Dedifferentiated amniotic fluid mesenchymal stem cell (primary cell): ENCODE measurements around the gene CWF19L2.
A peak's percentile ranks its signal among the peaks of the same experiment; 100 is the strongest.
"Not testable (repeated sequence)": the region's sequence is repeated elsewhere in the genome, so short reads cannot be mapped to it uniquely, and the experiment has no call there.

ENCODE experiments used
- DNase-seq: peaks from one replicate; pipeline ENCODE4 v3.0.0-alpha.2; 2016; ENCODE audit errors: extremely low spot score

The CWF19L2 gene

GRCh38 chr11:107457558-107458271 is at the start of gene CWF19L2:
Gene CWF19L2 (minus strand): TSS chr11:107457825. CDS start chr11:107457816, 9 bp downstream.
- peak; percentile 98 for DNase-seq

GRCh38 chr11:107505647-107506225 is 48.1 kb upstream of the CWF19L2 start:
- no peak for DNase-seq

GRCh38 chr11:107504981-107505380 is 47.4 kb upstream of the CWF19L2 start:
- DNase-seq: no peak

DNA sequence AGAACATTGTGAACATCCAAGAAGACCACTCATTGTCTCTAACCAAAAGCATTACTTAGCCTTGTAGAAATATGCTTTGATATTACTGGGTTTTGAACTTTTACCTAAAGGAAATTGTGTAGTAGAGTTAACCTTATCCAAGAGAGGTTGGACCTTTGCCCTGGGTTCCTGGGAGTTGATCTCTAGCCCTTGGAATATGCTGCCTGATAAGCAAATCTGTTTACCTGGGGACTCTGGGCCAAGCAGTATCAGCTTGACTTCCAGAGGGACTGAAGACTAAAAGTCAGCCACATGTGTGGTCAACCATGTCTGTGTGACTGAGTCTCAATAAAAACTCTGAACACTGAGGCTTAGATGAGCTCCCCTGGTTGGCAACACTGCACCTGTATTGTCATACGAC is 44.1 kb upstream of the CWF19L2 start:
- DNase-seq: no peak

- not testable (repeated sequence) for DNase-seq
These were observed 39.7 kb upstream of the CWF19L2 start for GRCh38 chr11:107497371-107497770.

DNA sequence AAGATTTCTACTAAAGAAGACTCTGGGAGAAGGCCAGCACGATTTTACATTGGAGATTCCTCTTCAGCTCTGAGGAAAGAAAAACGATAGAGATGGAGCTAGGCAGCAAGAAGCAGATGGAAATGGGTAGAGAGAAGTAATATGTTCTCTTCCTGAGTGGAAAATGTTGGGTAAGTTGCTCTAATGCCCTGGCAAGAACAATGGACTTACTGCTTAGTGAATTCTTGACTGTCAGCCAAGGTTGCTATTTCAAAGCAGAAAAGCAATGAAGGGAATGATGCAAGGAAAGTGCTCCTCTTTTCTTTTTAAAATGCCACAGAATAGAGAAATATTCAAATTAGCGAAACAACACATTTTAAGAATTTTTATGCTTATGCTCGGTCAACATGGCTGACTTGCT is 38.4 kb upstream of the CWF19L2 start:
- DNase-seq: peak; percentile 69

DNA sequence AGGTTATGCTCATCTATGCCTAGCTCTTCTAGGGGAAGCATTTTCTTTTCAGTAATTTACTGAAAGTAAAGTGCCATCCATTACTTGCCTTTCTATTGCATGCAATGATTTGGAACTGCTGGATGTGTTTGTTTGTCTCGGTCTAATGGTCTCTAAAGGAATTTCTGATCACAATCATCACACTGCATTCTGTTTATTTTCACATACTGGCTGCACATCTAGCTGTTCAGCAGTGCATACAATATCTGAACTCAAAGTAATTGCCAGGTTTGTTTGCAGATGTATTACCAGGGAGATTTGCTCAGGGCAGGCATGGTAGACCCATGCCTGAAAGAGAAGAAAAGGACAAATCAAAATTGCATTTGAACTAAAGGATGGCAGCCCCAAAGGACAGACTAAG is 36.4 kb upstream of the CWF19L2 start:
- no peak for DNase-seq

DNA sequence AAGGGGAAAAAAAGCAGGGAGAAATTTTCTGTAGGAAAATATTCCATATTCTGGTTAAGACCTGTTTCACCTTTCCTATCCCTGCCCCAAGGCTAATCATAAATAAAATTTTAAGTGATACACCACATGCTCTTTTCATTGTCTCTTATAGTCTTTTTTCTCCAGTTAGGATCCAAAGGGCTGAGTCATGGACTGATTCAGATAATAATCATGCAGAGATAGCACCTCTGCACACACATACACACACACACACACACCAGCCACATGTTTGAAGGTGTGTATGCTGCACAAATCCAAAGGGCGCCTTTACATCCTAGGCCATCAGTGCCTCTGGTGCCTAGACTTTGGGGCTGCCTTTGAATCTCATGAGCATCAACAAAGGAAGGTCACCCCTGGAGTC is 35.5 kb upstream of the CWF19L2 start:
- DNase-seq: no peak

DNA sequence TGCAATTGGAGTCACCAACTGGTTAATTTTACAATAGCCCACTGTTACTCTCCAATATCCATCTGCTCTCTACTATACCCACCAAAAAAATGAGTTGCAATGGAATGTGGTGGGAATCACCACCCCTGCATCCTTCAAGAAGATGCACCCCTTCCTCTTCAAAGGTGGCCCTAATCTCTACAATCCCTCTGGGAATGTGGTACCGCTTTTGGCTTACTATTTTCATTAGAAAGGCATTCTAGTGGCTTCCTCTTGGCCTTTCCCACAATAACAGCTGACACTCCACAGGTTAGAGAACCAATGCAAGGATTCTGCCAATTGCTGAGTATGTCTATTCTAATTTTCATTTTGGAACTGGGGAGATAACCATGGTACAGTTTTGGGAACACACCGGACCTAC is 33.2 kb upstream of the CWF19L2 start:
- no peak for DNase-seq

GRCh38 chr11:107482234-107482633 is 24.6 kb upstream of the CWF19L2 start:
- no peak for DNase-seq

DNA sequence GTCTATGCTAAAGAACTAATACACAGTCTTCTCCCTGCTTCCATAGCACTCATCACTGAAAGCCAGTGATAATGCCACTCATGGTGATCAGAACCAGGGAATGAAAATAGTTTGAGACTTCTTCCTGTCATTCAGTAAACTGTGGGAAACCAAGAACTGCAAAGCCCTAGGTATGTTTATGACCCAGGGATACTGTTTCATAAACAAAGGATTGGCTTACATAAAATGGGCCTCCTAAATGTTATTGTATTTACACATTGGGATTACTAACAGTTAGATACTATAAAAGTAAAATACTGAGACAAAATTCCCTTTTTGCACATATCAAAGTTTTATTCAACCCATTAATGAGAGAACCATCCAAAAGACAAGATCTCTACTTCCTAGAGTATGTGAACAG is 21.3 kb upstream of the CWF19L2 start:
- DNase-seq: no peak

DNA sequence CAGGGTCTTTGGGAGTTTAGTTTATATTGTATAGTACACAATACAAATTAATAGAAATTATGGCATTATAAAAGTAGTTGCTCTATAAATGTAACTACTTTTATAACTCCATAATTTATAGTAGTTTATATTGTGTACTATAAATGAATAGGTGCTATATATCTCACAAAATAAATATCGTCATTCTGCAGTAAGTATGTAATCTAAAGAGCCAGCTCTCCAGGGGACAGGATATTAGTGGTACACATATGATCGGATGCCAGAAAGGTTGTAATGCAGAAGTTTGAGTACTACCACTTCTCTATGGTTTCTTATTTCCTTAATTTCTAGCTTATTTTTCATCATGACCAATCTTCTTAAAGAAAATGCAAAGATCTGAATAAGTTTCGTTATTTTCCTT is 20.2 kb upstream of the CWF19L2 start:
- DNase-seq: no peak

GRCh38 chr11:107473792-107474191 is 16.2 kb upstream of the CWF19L2 start:
- no peak for DNase-seq

- DNase-seq: no peak
These were observed 15.3 kb upstream of the CWF19L2 start for GRCh38 chr11:107472966-107473365.

DNA sequence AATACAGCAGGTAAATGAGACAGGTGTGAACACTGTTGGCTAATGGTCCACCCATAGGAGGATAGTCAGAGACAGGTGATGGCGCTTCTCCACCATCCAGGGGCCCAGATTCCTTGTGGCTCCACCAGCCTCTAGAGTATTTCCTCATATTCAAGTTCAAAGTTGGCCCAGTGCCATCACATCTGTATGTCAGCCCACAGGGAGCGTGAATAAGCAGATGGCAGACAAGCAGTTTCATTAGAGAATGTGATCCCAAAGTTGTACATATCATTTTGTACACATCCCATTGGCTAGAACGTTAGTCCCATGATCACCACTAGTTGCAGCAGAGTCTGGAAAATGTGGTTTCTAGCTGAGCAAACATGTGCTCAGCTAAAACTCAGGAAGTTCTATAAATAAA is 11.0 kb upstream of the CWF19L2 start:
- DNase-seq: no peak

GRCh38 chr11:107467696-107468095 is 10.1 kb upstream of the CWF19L2 start:
- no peak for DNase-seq

DNA sequence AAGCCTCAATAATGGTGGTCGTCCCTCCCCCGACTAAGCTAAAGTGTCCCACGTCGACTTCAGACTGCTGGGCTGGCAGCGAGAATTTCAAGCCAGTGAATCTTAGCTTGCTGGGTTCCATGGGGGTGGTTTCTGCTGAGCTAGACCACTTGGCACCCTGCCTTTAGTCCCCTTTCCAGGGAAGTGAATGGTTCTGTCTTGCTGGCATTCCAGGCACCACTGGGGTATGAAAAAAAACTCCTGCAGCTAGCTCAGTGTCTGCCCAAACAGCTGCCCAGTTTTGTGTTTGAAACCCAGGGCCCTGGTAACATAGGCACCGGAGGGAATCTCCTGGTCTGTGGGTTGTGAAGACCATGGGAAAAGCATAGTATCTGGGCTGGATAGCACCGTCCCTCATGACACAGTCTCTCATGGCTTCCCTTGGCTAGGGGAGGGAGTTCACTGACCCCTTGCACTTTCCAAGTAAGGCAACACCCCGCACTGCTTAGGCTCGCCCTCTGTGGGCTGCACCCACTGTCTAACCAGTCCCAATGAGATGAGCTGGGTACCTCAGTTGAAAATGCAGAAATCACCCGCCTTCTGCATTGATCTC is 8.7 kb upstream of the CWF19L2 start:
- DNase-seq: not testable (repeated sequence)

- DNase-seq: no peak
These were observed 444 bp downstream of the CWF19L2 start for GRCh38 chr11:107457205-107457557.

GRCh38 chr11:107453594-107454286 is 3.9 kb downstream of the CWF19L2 start:
- DNase-seq: no peak

DNA sequence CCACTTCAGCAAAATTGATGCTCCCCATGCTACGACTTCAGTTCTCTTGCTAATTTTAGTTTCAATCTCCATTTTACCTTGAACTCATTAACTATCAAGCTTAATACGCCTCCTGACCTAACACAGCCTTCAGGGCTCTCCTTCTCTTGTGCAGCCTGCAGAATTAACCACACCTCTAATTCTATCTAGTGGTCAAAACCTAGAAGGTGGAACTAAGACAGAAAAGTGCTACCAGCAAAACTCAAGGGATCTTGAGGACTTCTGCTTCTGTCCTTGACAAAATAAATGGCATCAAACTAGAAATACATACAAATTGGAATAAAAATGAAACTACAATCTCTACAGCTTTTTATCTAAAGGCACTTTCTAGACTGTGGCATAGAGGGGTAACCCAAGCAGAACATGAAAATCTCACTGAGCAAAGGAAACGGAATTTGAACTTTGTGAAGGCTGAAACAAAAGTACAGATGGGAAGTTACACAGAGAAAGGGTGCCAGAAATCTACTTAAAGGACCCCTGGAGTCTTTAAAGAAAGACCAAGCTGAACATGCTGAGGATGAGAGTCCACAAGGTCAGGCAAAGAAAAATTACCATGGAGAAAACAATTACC is 10.7 kb downstream of the CWF19L2 start:
- DNase-seq: no peak

DNA sequence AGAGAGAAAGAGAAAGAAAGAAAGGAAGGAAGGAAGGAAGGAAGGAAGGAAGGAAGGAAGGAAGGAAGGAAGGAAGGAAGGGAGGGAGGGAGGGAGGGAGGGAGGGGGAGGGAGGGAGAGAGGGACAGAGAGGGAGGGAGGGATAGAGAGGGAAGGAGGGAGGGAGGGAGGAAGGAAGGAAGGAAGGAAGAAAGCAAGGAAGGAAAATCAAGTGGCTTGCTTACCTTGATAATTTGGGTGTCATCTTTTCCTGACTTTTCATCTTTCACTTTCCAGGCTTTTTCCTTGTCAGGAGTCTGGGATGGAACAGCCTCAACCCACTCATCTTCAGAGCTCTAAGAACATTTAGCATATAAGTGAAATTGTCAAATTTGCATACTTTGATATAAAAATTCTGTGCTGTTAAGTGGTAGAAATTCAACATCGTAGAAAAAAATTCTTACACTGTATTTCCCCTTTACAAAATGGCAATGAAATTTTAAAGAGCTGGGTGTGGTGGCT is 14.9 kb downstream of the CWF19L2 start:
- DNase-seq: no peak

- DNase-seq: no peak
These were observed 17.9 kb downstream of the CWF19L2 start for GRCh38 chr11:107439586-107440167.
